CD14-positive monocyte (primary cell): Measurements from ENCODE around the gene LCMT2. TPM values are rescaled to one million over a fixed set of nuclear protein-coding genes. Genes with fewer than 3 reads are reported as not detected.

ENCODE experiments used
- DNase-seq, 3 donors: peaks; one replicate each; pipeline ENCODE4 v3.0.0-alpha.2; 2011 to 2022
- H2AFZ ChIP-seq: 2 replicates; pipeline ENCODE4 v1.6.0; 2012; ENCODE audit warnings: mild to moderate bottlenecking, low read depth, low read length, inconsistent platforms; ENCODE audit not compliant: insufficient read depth, poor library complexity, severe bottlenecking
- H3K27ac ChIP-seq, 2 donors: 1 replicate in 1 of 2; 2 replicates in 1 of 2; pipeline ENCODE4 v1.5.1; 2012 to 2013; ENCODE audit warnings: low read length in 2 of 2, control low read depth in 1 of 2, inconsistent platforms in 1 of 2, low read depth in 1 of 2, mild to moderate bottlenecking in 1 of 2
- H3K27me3 ChIP-seq, 2 donors: one replicate each; pipeline versions ENCODE4 v1.6.0 to v1.6.1; 2011 to 2013; ENCODE audit warnings: low read length in 2 of 2; ENCODE audit not compliant: control insufficient read depth in 2 of 2, insufficient read depth in 2 of 2
- H3K36me3 ChIP-seq, 2 donors: replicated peaks in 1 of 2; 1 replicate in 1 of 2; 2 replicates in 1 of 2; pipeline versions ENCODE4 v1.5.1 to v1.6.1; 2012 to 2013; ENCODE audit warnings: low read length in 2 of 2, control low read depth in 1 of 2, inconsistent platforms in 1 of 2, mild to moderate bottlenecking in 1 of 2; ENCODE audit not compliant: insufficient read depth in 2 of 2, control insufficient read depth in 1 of 2
- H3K4me1 ChIP-seq, 2 donors: 1 replicate in 1 of 2; 2 replicates in 1 of 2; pipeline versions ENCODE4 v1.5.1 to v1.6.1; 2012 to 2013; ENCODE audit warnings: low read length in 2 of 2, control low read depth in 1 of 2, inconsistent platforms in 1 of 2, mild to moderate bottlenecking in 1 of 2, moderate library complexity in 1 of 2; ENCODE audit not compliant: insufficient read depth in 2 of 2, control insufficient read depth in 1 of 2
- H3K4me2 ChIP-seq: replicated peaks from 2 replicates; pipeline ENCODE3; 2012; ENCODE audit warnings: low read length, moderate library complexity, mild to moderate bottlenecking; ENCODE audit not compliant: poor library complexity, severe bottlenecking; ENCODE audit errors: extremely low read depth
- H3K4me3 ChIP-seq, 3 experiments: fragments of 200-600 bp in 1 of 3; sonication (generic) in 1 of 3; replicated peaks in 1 of 3; 1 replicate in 2 of 3; 2 replicates in 1 of 3; pipeline ENCODE4 v1.5.1; 2011 to 2013; ENCODE audit warnings: low read length in 3 of 3, mild to moderate bottlenecking in 3 of 3, control low read depth in 2 of 3, low read depth in 2 of 3, inconsistent platforms in 1 of 3, moderate library complexity in 1 of 3
- H3K79me2 ChIP-seq: 2 replicates; pipeline ENCODE4 v1.6.0; 2012; ENCODE audit warnings: mild to moderate bottlenecking, control low read depth, inconsistent platforms, low read length, moderate library complexity; ENCODE audit not compliant: insufficient read depth
- H3K9ac ChIP-seq: 2 replicates; pipeline ENCODE4 v1.6.0; 2017; ENCODE audit warnings: low read length, mild to moderate bottlenecking; ENCODE audit not compliant: insufficient read depth, poor library complexity, severe bottlenecking
- H3K9me3 ChIP-seq, 2 donors: replicated peaks in 1 of 2; 1 replicate in 1 of 2; 2 replicates in 1 of 2; pipeline versions ENCODE4 v1.5.1 to v1.6.1; 2012 to 2013; ENCODE audit warnings: low read length in 2 of 2, control low read depth in 1 of 2; ENCODE audit not compliant: control insufficient read depth in 1 of 2, insufficient read depth in 1 of 2
- H4K20me1 ChIP-seq: 2 replicates; pipeline ENCODE4 v1.6.0; 2012; ENCODE audit warnings: mild to moderate bottlenecking, low read length, control low read depth, moderate library complexity; ENCODE audit not compliant: insufficient read depth
- H3K27ac Mint-ChIP-seq, 7 donors: one replicate each; pipeline ENCODE4 v1.8.0; 2020; ENCODE audit warnings: mild to moderate bottlenecking in 7 of 7, mixed read lengths in 7 of 7, moderate library complexity in 6 of 7, inconsistent platforms in 2 of 7
- H3K27me3 Mint-ChIP-seq, 3 donors: one replicate each; pipeline ENCODE4 v1.8.0; 2021 to 2022; ENCODE audit warnings: low read depth in 3 of 3, mild to moderate bottlenecking in 3 of 3, mixed read lengths in 3 of 3, moderate library complexity in 3 of 3, inconsistent platforms in 1 of 3
- H3K36me3 Mint-ChIP-seq, 2 donors: one replicate each; pipeline ENCODE4 v1.8.0; 2020; ENCODE audit warnings: mixed read lengths in 2 of 2, inconsistent platforms in 1 of 2, mild to moderate bottlenecking in 1 of 2
- H3K4me1 Mint-ChIP-seq: one replicate; pipeline ENCODE4 v1.8.0; 2020; ENCODE audit warnings: mild to moderate bottlenecking, mixed read lengths
- H3K4me3 Mint-ChIP-seq, 2 donors: one replicate each; pipeline ENCODE4 v1.8.0; 2020; ENCODE audit warnings: mild to moderate bottlenecking in 2 of 2, mixed read lengths in 2 of 2, moderate library complexity in 1 of 2
- H3K9me3 Mint-ChIP-seq, 7 donors: one replicate each; pipeline ENCODE4 v1.8.0; 2020 to 2022; ENCODE audit warnings: mixed read lengths in 7 of 7, mild to moderate bottlenecking in 6 of 7, moderate library complexity in 6 of 7, inconsistent platforms in 2 of 7
- WGBS: methylation state at CpG from one replicate; pipeline ENCODE4 v1.1.5; 2013; ENCODE audit warnings: missing lambda C conversion rate; ENCODE audit not compliant: insufficient coverage; 5-methylcytosine and 5-hydroxymethylcytosine counted together
- intact Hi-C, 2 donors: fragments of 100-400 bp; cut with micrococcal nuclease; formaldehyde crosslinking; loops; one replicate each; pipeline versions ENCODE4 v1.15.0 to v1.15.1; 2023
- polyA plus RNA-seq, 3 donors: library from polyadenylated mRNA; depleted of rRNA in 1 of 3; unstranded in 2 of 3; stranded (reverse) in 1 of 3; fragments of 300-500 nt in 2 of 3; fragments of >200 nt in 1 of 3; fragmentation: Illumina TruSeq in 2 of 3; gene quantifications; 1 replicate in 2 of 3; 2 replicates in 1 of 3; pipeline ENCODE4 v1.2.3, GENCODE V29; 2012 to 2021
- TF ChIP-seq, protein P1 (sequence below): fragments of 200-600 bp; IDR thresholded peaks from one replicate; pipeline ENCODE4 v1.8.0; 2022; ENCODE audit warnings: antibody characterized with exemption, mild to moderate bottlenecking

The LCMT2 gene
- polyA plus RNA-seq, 3 donors = 0.78 to 1.6 (median 1.4) TPM

DNA sequence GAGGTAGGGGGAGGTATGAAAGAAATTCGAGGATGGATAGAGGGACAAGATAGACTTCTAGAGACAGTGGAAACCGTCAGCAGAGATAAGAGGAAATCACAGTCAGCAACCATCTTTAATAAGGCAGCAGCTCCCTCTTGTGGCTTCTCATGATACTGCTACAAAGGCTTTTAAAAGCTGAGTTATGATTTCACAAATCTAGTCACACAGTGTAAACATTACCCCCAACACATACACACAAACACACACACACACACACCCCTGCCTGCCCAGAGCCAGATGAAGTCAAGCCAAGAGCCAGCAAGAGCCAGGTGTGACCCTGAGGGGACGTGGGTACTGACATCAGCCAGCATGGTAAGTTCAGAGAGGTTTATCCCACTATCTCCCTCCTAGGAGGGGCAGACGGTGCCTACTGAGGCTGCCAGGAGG lies 44.8 kb downstream of the LCMT2 start:
- H3K4me2 ChIP-seq = no peak overlapping the region
- no peak overlapping the region for H3K27ac ChIP-seq
- intact Hi-C loops = loop anchor here (1.0 to 2.0 kb wide), 2 partner anchors 61 kb away; no protein-coding TSS in a partner anchor
- H3K4me1 ChIP-seq = no peaks in the 10 kb centered on the region
- Mint-ChIP-seq H3K4me1 (peaks cover 4% of the 10 kb centered on the region), H3K36me3 (no peaks in the 10 kb centered on the region), H3K27me3 (peaks cover 0 to 12% (median 4%) of the 10 kb centered on the region in 3 donors), H3K27ac (no peak overlapping the region), H3K4me3 (no peak overlapping the region), H3K9me3 (peaks cover 0 to 2% (median 0%) of the 10 kb centered on the region in 7 donors)
- DNase-seq = peak; percentile 27 to 72 (median 56)
- no peaks in the 10 kb centered on the region for H4K20me1 ChIP-seq
- H3K36me3 ChIP-seq = no peaks in the 10 kb centered on the region
- no peaks in the 10 kb centered on the region for H3K79me2 ChIP-seq
- WGBS = 86% methylated on average over 1 of the region's 4 CpGs
- TF ChIP-seq, protein P1, sequence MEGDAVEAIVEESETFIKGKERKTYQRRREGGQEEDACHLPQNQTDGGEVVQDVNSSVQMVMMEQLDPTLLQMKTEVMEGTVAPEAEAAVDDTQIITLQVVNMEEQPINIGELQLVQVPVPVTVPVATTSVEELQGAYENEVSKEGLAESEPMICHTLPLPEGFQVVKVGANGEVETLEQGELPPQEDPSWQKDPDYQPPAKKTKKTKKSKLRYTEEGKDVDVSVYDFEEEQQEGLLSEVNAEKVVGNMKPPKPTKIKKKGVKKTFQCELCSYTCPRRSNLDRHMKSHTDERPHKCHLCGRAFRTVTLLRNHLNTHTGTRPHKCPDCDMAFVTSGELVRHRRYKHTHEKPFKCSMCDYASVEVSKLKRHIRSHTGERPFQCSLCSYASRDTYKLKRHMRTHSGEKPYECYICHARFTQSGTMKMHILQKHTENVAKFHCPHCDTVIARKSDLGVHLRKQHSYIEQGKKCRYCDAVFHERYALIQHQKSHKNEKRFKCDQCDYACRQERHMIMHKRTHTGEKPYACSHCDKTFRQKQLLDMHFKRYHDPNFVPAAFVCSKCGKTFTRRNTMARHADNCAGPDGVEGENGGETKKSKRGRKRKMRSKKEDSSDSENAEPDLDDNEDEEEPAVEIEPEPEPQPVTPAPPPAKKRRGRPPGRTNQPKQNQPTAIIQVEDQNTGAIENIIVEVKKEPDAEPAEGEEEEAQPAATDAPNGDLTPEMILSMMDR = peak; percentile 81
- H3K4me3 ChIP-seq = no peak overlapping the region
- H3K9ac ChIP-seq = no peak overlapping the region
- H3K9me3 ChIP-seq = no peaks in the 10 kb centered on the region
- H3K27me3 ChIP-seq = no peaks in the 10 kb centered on the region
- H2AFZ ChIP-seq = peak overlapping the region; percentile 22

DNA sequence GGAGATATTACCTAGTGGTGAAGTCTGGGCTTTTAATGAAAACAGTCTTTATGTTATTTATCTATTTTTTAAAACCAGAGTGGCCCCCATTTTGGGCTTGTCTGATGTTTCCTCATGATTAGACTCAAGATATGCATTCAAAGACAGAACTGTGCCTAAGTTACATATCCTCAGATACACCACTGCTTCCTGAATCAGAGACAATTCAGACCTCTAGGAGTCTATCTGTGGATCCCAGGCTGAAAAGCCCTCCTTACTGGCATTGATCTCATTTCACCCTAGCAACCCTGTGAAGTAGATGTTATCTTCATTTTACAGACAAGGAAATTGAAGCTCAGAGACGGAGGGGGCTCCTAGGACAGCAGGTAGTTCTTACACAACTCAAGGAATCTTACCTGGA lies 46.8 kb downstream of the LCMT2 start:
- no peaks in the 10 kb centered on the region for H3K9me3 ChIP-seq
- no peak overlapping the region for H3K4me3 Mint-ChIP-seq
- no peaks in the 10 kb centered on the region for H4K20me1 ChIP-seq
- H3K9ac ChIP-seq = no peak overlapping the region
- H3K27me3 ChIP-seq = no peaks in the 10 kb centered on the region
- H3K9me3 Mint-ChIP-seq = no peaks in the 10 kb centered on the region
- H2AFZ ChIP-seq = no peak overlapping the region
- intact Hi-C loops = no loop called here
- no peaks in the 10 kb centered on the region for H3K4me1 ChIP-seq
- no peaks in the 10 kb centered on the region for H3K36me3 ChIP-seq
- no peaks in the 10 kb centered on the region for H3K79me2 ChIP-seq
- no peak for DNase-seq
- no CpG with 5 or more reads among the region's 1 CpG for WGBS
- H3K27ac Mint-ChIP-seq = no peak overlapping the region
- peaks cover 3 to 11% (median 5%) of the 10 kb centered on the region in 3 donors for H3K27me3 Mint-ChIP-seq
- H3K4me1 Mint-ChIP-seq = peaks cover 4% of the 10 kb centered on the region
- TF ChIP-seq, protein P1 = no peak
- H3K36me3 Mint-ChIP-seq = no peaks in the 10 kb centered on the region
- no peak overlapping the region for H3K4me2 ChIP-seq
- H3K4me3 ChIP-seq = no peak overlapping the region
- no peak overlapping the region for H3K27ac ChIP-seq
